SJCRH30 (cell line): ENCODE measurements around the gene LAPTM4A. TPM values are rescaled to one million over a fixed set of nuclear protein-coding genes. Genes with fewer than 3 reads are reported as not detected.
A peak's percentile ranks its signal among the peaks of the same experiment; 100 is the strongest.

ENCODE experiments used
- DNase-seq, 2 experiments: peaks; one replicate each; pipeline ENCODE4 v3.0.0-alpha.2; 2015 to 2020
- H3K27ac ChIP-seq: fragments of 250-450 bp; sonication (Bioruptor Pico); 2 replicates; pipeline ENCODE4 v1.5.1; 2020; ENCODE audit warnings: mild to moderate bottlenecking, moderate library complexity
- H3K27me3 ChIP-seq: fragments of 250-450 bp; sonication (Bioruptor Pico); 2 replicates; pipeline ENCODE4 v1.5.1; 2020; ENCODE audit warnings: mild to moderate bottlenecking, moderate library complexity
- H3K36me3 ChIP-seq: fragments of 250-450 bp; sonication (Bioruptor Pico); 2 replicates; pipeline ENCODE4 v1.5.1; 2020; ENCODE audit warnings: mild to moderate bottlenecking, moderate library complexity
- H3K4me1 ChIP-seq: fragments of 250-450 bp; sonication (Bioruptor Pico); 2 replicates; pipeline ENCODE4 v1.5.1; 2020; ENCODE audit warnings: mild to moderate bottlenecking, moderate library complexity
- H3K4me3 ChIP-seq: fragments of 250-450 bp; sonication (Bioruptor Pico); 2 replicates; pipeline ENCODE4 v1.5.1; 2020; ENCODE audit warnings: mild to moderate bottlenecking, moderate library complexity
- H3K9me3 ChIP-seq: fragments of 250-450 bp; sonication (Bioruptor Pico); replicated peaks from 2 replicates; pipeline ENCODE4 v1.5.1; 2020; ENCODE audit warnings: mild to moderate bottlenecking, moderate library complexity
- total RNA-seq: library from RNA; depleted of rRNA; stranded (reverse); fragments of >200 nt; shearing (Covaris generic); gene quantifications from 2 replicates; pipeline ENCODE4 v1.2.3, GENCODE V29; 2014; rRNA removed

LAPTM4A gene
- total RNA-seq: 121 and 133 TPM in 2 replicates

DNA sequence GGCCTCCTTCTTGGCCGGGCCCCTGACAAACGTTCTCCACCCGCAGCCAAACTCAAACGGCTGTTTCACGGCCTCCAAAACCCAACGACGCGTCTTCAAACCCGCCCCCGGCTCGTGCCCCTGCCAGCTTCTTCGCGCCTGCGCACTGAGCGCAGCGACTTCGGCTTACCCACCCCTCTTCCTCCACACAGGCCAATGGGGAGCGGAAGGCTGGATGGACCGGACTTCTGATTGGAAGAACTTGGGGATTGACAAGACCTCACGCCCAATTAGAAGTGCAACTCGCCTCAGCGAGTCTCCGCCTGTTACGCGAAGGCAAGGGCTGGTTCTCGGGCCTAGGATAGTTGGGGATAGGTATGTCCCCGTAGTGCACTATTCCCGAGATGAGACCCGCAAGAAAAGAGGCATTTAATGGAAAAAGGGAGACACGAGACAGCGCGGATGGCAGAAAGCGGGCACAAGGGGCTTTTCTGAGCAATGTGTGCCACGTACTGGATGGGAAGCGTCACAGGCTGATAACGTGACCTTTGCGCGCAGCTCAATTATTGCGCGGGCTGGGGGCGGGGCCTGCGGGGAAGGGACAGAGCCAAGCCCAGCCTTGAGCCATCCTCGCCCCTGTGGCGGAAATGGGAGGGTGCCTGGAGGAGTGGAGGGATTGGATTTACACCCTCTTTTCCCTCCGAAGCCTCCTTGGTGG is at the start of gene LAPTM4A:
Gene LAPTM4A (minus strand): TSS at position 97 of the 697 bp plus-strand sequence. CDS start 108 bp downstream, outside the sequence.
- Histone ChIP-seq H3K27ac (peak within 1 kb of the TSS; percentile 91), H3K27me3 (no peaks in the 10 kb centered on the region)

GRCh38 chr2:20100711-20101110 is 49.3 kb upstream of the LAPTM4A start:
- Histone ChIP-seq H3K4me3 (no peak overlapping the region), H3K27ac (no peak overlapping the region), H3K27me3 (0 out of 2 replicates have a peak, but pooled peaks cover 4% of the 10 kb centered on the region), H3K9me3 (no peaks in the 10 kb centered on the region), H3K36me3 (no peaks in the 10 kb centered on the region), H3K4me1 (no peaks in the 10 kb centered on the region)
- DNase-seq: no peak

More for the DNA sequence above, at the start of gene LAPTM4A:
- Histone ChIP-seq H3K4me3 (peak within 1 kb of the TSS; percentile 70), H3K4me1 (peaks cover 7% of the 10 kb centered on the region), H3K36me3 (no peaks in the 10 kb centered on the region), H3K9me3 (no peaks in the 10 kb centered on the region)
- DNase-seq: peak; percentile 100

- Histone ChIP-seq H3K36me3 (no peaks in the 10 kb centered on the region), H3K27ac (no peak overlapping the region), H3K4me3 (no peak overlapping the region), H3K9me3 (no peaks in the 10 kb centered on the region; the same call in 1 of the 2 replicates), H3K27me3 (0 out of 2 replicates have a peak, but pooled peaks cover 4% of the 10 kb centered on the region), H3K4me1 (no peaks in the 10 kb centered on the region)
- no peak for DNase-seq
Measured at GRCh38 chr2:20099780-20100179, 48.4 kb upstream of the LAPTM4A start.

GRCh38 chr2:20097889-20098714 is 46.7 kb upstream of the LAPTM4A start:
- DNase-seq: peak; percentile 88 to 96
- H3K27me3 ChIP-seq: 0 out of 2 replicates have a peak, but pooled peaks cover 4% of the 10 kb centered on the region
- no peak overlapping the region for H3K4me3 ChIP-seq
- no peaks in the 10 kb centered on the region for H3K4me1 ChIP-seq
- no peaks in the 10 kb centered on the region for H3K36me3 ChIP-seq
- H3K9me3 ChIP-seq: no peaks in the 10 kb centered on the region; the same call in 1 of the 2 replicates
- H3K27ac ChIP-seq: no peak overlapping the region

- no peaks in the 10 kb centered on the region for H3K27me3 ChIP-seq
- no peak overlapping the region for H3K4me3 ChIP-seq
- H3K4me1 ChIP-seq: peaks cover 22% of the 10 kb centered on the region
Measured at GRCh38 chr2:20095469-20095868, 44.0 kb upstream of the LAPTM4A start.

DNA sequence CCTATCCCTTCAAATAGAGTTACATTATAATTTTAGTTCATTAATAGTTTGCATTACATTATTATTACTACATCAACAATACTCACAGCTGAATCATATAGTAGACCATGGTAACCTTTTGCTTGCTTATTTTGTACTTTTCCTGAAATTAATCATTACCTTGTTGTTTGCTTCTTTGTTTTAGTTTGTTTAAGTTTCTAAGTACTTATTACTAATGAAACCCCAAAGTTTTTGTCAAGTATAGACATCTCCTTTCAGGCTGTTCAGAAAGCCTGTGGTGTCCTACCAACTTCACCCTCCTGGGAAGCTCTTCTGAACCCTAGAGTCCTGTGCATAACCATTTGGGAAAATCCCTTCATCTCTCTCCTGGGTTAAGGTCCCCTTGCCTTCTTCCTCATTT is 43.5 kb upstream of the LAPTM4A start:
- Histone ChIP-seq H3K27ac (no peak overlapping the region), H3K36me3 (no peaks in the 10 kb centered on the region), H3K4me1 (peaks cover 22% of the 10 kb centered on the region), H3K27me3 (no peaks in the 10 kb centered on the region), H3K9me3 (no peaks in the 10 kb centered on the region; the same call in 1 of the 2 replicates), H3K4me3 (no peak overlapping the region)
- DNase-seq: no peak

More at GRCh38 chr2:20095469-20095868, 44.0 kb upstream of the LAPTM4A start:
- no peaks in the 10 kb centered on the region; the same call in 1 of the 2 replicates for H3K9me3 ChIP-seq
- H3K27ac ChIP-seq: no peak overlapping the region
- no peak for DNase-seq
- H3K36me3 ChIP-seq: no peaks in the 10 kb centered on the region

- no peaks in the 10 kb centered on the region for H3K27me3 ChIP-seq
- H3K9me3 ChIP-seq: no peaks in the 10 kb centered on the region; the same call in 1 of the 2 replicates
- H3K4me3 ChIP-seq: no peak overlapping the region
- peaks cover 22% of the 10 kb centered on the region for H3K4me1 ChIP-seq
- DNase-seq: no peak
- no peak overlapping the region for H3K27ac ChIP-seq
- H3K36me3 ChIP-seq: no peaks in the 10 kb centered on the region
Measured at GRCh38 chr2:20094142-20094755, 42.8 kb upstream of the LAPTM4A start.

DNA sequence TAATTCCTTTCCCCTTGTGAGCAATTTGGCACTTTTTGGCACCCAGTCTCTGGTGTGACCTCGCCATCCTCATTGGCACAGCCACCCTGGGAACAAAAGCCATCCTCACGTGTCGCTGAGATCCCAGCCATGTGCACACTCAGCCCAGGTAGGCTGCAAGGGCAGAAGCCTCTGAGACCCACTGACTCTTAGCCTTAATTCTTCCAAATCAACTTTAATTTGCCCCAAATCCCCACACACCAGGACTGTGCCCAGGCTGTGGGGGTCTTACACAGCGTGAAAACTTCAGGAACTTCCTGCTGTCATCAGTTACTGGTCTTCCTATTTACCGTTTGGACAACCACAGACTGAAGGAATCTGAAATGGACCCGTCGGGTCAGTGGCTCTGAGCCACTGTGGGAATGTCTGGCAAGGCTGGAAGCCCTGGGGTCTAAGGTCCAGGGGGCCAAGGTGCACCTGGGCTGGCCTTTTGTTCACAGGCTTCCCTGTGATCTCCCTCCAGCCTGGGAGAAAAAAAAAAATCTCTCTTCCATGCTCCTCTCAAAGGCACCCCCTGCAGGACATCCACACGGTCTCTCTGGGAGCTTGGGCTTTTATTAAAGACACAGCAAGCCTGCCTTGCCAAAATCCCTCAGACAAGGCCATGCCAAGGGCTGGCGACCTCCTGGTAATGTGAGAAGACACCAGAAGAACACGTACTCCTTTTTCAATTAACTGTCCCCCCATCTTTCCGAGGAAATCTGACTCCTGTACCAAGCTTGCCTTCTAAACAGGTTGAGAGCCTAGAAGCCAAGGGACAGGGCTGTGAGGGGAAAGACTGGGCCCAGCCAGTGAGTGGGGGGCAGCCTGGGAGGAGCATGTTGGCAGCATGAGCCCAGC is 42.1 kb upstream of the LAPTM4A start:
- Histone ChIP-seq H3K4me1 (peaks cover 22% of the 10 kb centered on the region), H3K27ac (no peak overlapping the region), H3K4me3 (no peak overlapping the region), H3K36me3 (no peaks in the 10 kb centered on the region), H3K9me3 (no peaks in the 10 kb centered on the region; the same call in 1 of the 2 replicates), H3K27me3 (no peaks in the 10 kb centered on the region)
- peak; percentile 60 to 77 for DNase-seq

DNA sequence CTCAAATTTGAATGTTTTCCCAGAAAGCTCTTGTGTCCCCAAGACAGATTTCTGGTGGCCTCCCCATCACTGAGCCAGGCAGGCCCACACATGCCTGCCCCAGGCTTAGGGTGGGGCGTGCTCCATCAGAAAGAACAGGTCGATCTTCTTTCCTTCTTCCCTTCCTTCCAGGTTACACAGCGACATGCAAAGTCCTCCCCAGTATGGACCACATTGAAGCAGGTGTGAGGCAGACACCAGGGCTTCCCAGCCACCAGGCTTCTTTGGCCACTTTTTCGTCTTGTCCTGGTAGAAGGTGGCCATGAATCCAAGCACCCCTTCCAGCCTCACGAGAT is 41.4 kb upstream of the LAPTM4A start:
- Histone ChIP-seq H3K36me3 (no peaks in the 10 kb centered on the region), H3K9me3 (no peaks in the 10 kb centered on the region; the same call in 1 of the 2 replicates), H3K27ac (no peak overlapping the region), H3K4me1 (peaks cover 22% of the 10 kb centered on the region), H3K27me3 (no peaks in the 10 kb centered on the region), H3K4me3 (no peak overlapping the region)
- no peak for DNase-seq

- DNase-seq: peak in 1 of 2 experiments; percentile 29
- H3K27me3 ChIP-seq: no peaks in the 10 kb centered on the region
- H3K27ac ChIP-seq: peak overlapping the region; percentile 93
- H3K4me1 ChIP-seq: peaks cover 22% of the 10 kb centered on the region
- no peaks in the 10 kb centered on the region for H3K36me3 ChIP-seq
- peak overlapping the region; percentile 41 for H3K4me3 ChIP-seq
- no peaks in the 10 kb centered on the region; the same call in 1 of the 2 replicates for H3K9me3 ChIP-seq
Measured at GRCh38 chr2:20092226-20092900, 40.9 kb upstream of the LAPTM4A start.

GRCh38 chr2:20091305-20091991 is 40.0 kb upstream of the LAPTM4A start:
- Histone ChIP-seq H3K4me1 (peaks cover 22% of the 10 kb centered on the region), H3K27ac (peak overlapping the region; percentile 93), H3K36me3 (no peaks in the 10 kb centered on the region), H3K9me3 (peaks cover 7% of the 10 kb centered on the region; the same call in 1 of the 2 replicates), H3K27me3 (no peaks in the 10 kb centered on the region), H3K4me3 (peak overlapping the region; percentile 41)
- DNase-seq: peak; percentile 95 to 98

DNA sequence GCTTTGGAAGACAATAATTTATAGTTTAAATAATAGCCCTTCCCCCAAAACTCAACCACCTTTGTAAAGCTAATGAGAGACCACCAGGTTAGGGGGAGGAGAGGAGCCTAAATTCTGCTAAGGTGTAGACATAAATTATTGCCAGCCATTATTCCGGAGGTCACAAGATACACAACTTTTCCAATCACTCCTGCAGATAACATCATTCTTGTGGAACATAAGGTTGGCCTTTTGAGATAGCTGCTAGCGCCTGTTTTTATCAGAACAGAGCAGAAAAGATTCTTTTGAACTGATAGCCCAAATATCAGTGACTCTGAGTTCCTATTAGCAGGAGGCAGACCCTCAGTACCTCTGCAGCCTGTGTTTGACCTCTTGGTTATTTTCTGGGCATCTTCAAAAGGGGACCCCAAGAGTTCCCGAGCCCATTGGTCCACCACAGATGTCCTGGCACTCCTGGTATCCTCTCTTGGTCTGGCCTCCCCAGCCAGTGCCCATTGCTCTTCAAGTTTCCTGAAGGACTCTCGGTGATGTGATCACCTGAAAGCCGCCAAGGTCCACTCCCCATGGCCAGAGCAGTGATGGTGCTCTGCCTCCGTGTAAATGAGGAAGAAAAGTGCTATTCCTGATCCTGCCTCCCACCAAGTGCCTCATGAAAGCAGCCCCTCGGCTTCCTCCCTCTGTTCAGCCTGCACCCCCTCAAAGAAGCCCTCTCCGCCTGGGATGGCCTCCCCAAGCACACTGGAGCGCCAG is 38.5 kb upstream of the LAPTM4A start:
- no peaks in the 10 kb centered on the region for H3K36me3 ChIP-seq
- H3K4me3 ChIP-seq: no peak overlapping the region
- peaks cover 22% of the 10 kb centered on the region for H3K4me1 ChIP-seq
- H3K27me3 ChIP-seq: no peaks in the 10 kb centered on the region
- DNase-seq: no peak
- no peak overlapping the region for H3K27ac ChIP-seq
- peaks cover 7% of the 10 kb centered on the region; the same call in 1 of the 2 replicates for H3K9me3 ChIP-seq
